Trophoblast cell (in vitro differentiated cells and primary cell): ENCODE results near the gene MZT2A.
"Not testable (repeated sequence)": the region's sequence is repeated elsewhere in the genome, so short reads cannot be mapped to it uniquely, and the experiment has no call there.

Source experiments
- DNase-seq, 2 donors: peaks; one replicate each; pipeline ENCODE4 v3.0.0-alpha.2; 2016
- H2AFZ ChIP-seq: 2 replicates; pipeline ENCODE4 v1.6.1; 2013; ENCODE audit warnings: low read length, moderate library complexity, mild to moderate bottlenecking; ENCODE audit not compliant: insufficient read depth, poor library complexity
- H2AK5ac ChIP-seq: 2 replicates; pipeline ENCODE4 v1.6.1; 2013; ENCODE audit warnings: mild to moderate bottlenecking, low read length
- H2BK120ac ChIP-seq: 2 replicates; pipeline ENCODE4 v1.6.1; 2013; ENCODE audit warnings: low read length, mild to moderate bottlenecking, moderate library complexity; ENCODE audit not compliant: insufficient read depth, poor library complexity
- H2BK12ac ChIP-seq: 2 replicates; pipeline ENCODE4 v1.6.1; 2013; ENCODE audit warnings: mild to moderate bottlenecking, low read length, moderate library complexity
- H2BK5ac ChIP-seq: 2 replicates; pipeline ENCODE4 v1.6.1; 2013; ENCODE audit warnings: low read length, low read depth, moderate library complexity, mild to moderate bottlenecking; ENCODE audit not compliant: poor library complexity
- H3K14ac ChIP-seq: 2 replicates; pipeline ENCODE4 v1.6.1; 2013; ENCODE audit warnings: mild to moderate bottlenecking, low read length
- H3K18ac ChIP-seq: 2 replicates; pipeline ENCODE4 v1.6.1; 2013; ENCODE audit warnings: mild to moderate bottlenecking, low read length
- H3K23ac ChIP-seq: 2 replicates; pipeline ENCODE4 v1.6.1; 2013; ENCODE audit warnings: low read length
- H3K27ac ChIP-seq: 2 replicates; pipeline ENCODE4 v1.5.1; 2013; ENCODE audit warnings: low read depth, mild to moderate bottlenecking, inconsistent platforms, low read length, moderate library complexity
- H3K27me3 ChIP-seq: 2 replicates; pipeline ENCODE4 v1.6.1; 2013; ENCODE audit warnings: inconsistent platforms, mild to moderate bottlenecking, low read length, moderate library complexity; ENCODE audit not compliant: insufficient read depth
- H3K36me3 ChIP-seq, 2 experiments: 1 replicate in 1 of 2; 2 replicates in 1 of 2; pipeline ENCODE4 v1.6.1; 2013; ENCODE audit warnings: low read length in 2 of 2, mild to moderate bottlenecking in 2 of 2, moderate library complexity in 1 of 2; ENCODE audit not compliant: insufficient read depth in 2 of 2, control insufficient read depth in 1 of 2
- H3K4ac ChIP-seq: 2 replicates; pipeline ENCODE4 v1.6.1; 2013; ENCODE audit warnings: low read depth, mild to moderate bottlenecking, low read length, moderate library complexity
- H3K4me1 ChIP-seq, 2 experiments: 1 replicate in 1 of 2; 2 replicates in 1 of 2; pipeline ENCODE4 v1.6.1; 2013; ENCODE audit warnings: low read length in 2 of 2, mild to moderate bottlenecking in 2 of 2, moderate library complexity in 1 of 2; ENCODE audit not compliant: insufficient read depth in 2 of 2, control insufficient read depth in 1 of 2
- H3K4me2 ChIP-seq: 2 replicates; pipeline ENCODE4 v1.6.1; 2013; ENCODE audit warnings: inconsistent platforms, mild to moderate bottlenecking, low read length, moderate library complexity
- H3K4me3 ChIP-seq: 2 replicates; pipeline ENCODE4 v1.5.1; 2013; ENCODE audit warnings: mild to moderate bottlenecking, low read depth, low read length, inconsistent platforms
- H3K79me1 ChIP-seq: one replicate; pipeline ENCODE4 v1.6.1; 2013; ENCODE audit warnings: low read length
- H3K79me2 ChIP-seq: 2 replicates; pipeline ENCODE4 v1.6.1; 2013; ENCODE audit warnings: low read length, mild to moderate bottlenecking; ENCODE audit not compliant: control insufficient read depth, insufficient read depth, poor library complexity
- H3K9ac ChIP-seq: 2 replicates; pipeline ENCODE4 v1.6.1; 2013; ENCODE audit warnings: mild to moderate bottlenecking, low read length
- H3K9me3 ChIP-seq: 2 replicates; pipeline ENCODE4 v1.6.1; 2013; ENCODE audit warnings: low read depth, mild to moderate bottlenecking, control low read depth, inconsistent platforms, low read length; ENCODE audit not compliant: insufficient read depth
- H4K12ac ChIP-seq: 2 replicates; pipeline ENCODE4 v1.6.1; 2013; ENCODE audit warnings: low read depth, mild to moderate bottlenecking, low read length, moderate library complexity
- H4K8ac ChIP-seq: 2 replicates; pipeline ENCODE4 v1.6.1; 2013; ENCODE audit warnings: low read depth, mild to moderate bottlenecking, low read length, moderate library complexity
- H4K91ac ChIP-seq: one replicate; pipeline ENCODE4 v1.6.1; 2013; ENCODE audit warnings: low read depth, mild to moderate bottlenecking, low read length, moderate library complexity
- WGBS: extraction: QIAGEN DNeasy Blood & Tissue Kit; methylation state at CpG from one replicate; pipeline ENCODE4 v1.1.7; 2013; ENCODE audit warnings: missing lambda C conversion rate; ENCODE audit not compliant: insufficient read length, insufficient coverage; ENCODE audit errors: extremely low coverage; 5-methylcytosine and 5-hydroxymethylcytosine counted together

The MZT2A gene

GRCh38 chr2:131467722-131468121 lies 24.5 kb downstream of the MZT2A start:
- not testable (repeated sequence) for H3K23ac ChIP-seq, H4K8ac ChIP-seq, H3K9me3 ChIP-seq, H3K79me2 ChIP-seq, DNase-seq, H3K4ac ChIP-seq, H2AFZ ChIP-seq, H4K12ac ChIP-seq, H2BK12ac ChIP-seq, H3K9ac ChIP-seq, H3K27me3 ChIP-seq, H3K4me1 ChIP-seq, H3K14ac ChIP-seq, H3K4me3 ChIP-seq, H3K27ac ChIP-seq, H3K36me3 ChIP-seq, H4K91ac ChIP-seq, H2AK5ac ChIP-seq, H3K79me1 ChIP-seq, H3K4me2 ChIP-seq, H3K18ac ChIP-seq, H2BK5ac ChIP-seq, H2BK120ac ChIP-seq
- no CpG with 5 or more reads among the region's 10 CpGs for WGBS

- H3K14ac ChIP-seq, H3K9me3 ChIP-seq, H3K4me2 ChIP-seq, H3K9ac ChIP-seq, H3K4me1 ChIP-seq, H3K27me3 ChIP-seq, H4K8ac ChIP-seq, H2AFZ ChIP-seq, H3K18ac ChIP-seq, H3K4ac ChIP-seq, H3K36me3 ChIP-seq, H4K12ac ChIP-seq, H4K91ac ChIP-seq, H2BK120ac ChIP-seq, H3K27ac ChIP-seq, H3K79me2 ChIP-seq, H3K23ac ChIP-seq, H3K4me3 ChIP-seq, H2BK5ac ChIP-seq, H2BK12ac ChIP-seq, DNase-seq, H2AK5ac ChIP-seq, H3K79me1 ChIP-seq: not testable (repeated sequence)
- no CpG with 5 or more reads among the region's 2 CpGs for WGBS
These were observed 37.3 kb downstream of the MZT2A start for GRCh38 chr2:131454914-131455313.

- not testable (repeated sequence) for DNase-seq, H3K23ac ChIP-seq, H4K91ac ChIP-seq, H3K4me3 ChIP-seq, H2AK5ac ChIP-seq, H2AFZ ChIP-seq, H3K79me1 ChIP-seq, H4K12ac ChIP-seq, H3K18ac ChIP-seq, H3K14ac ChIP-seq, H2BK12ac ChIP-seq, H3K9me3 ChIP-seq, H3K36me3 ChIP-seq, H3K9ac ChIP-seq, H3K4me1 ChIP-seq, H4K8ac ChIP-seq, H3K4me2 ChIP-seq, H3K27me3 ChIP-seq, H2BK120ac ChIP-seq, H3K27ac ChIP-seq, H2BK5ac ChIP-seq, H3K79me2 ChIP-seq, H3K4ac ChIP-seq
- no CpG with 5 or more reads among the region's 10 CpGs for WGBS
These were observed 40.8 kb downstream of the MZT2A start for GRCh38 chr2:131451265-131451949.

- H2BK5ac ChIP-seq, H2BK12ac ChIP-seq, DNase-seq, H4K91ac ChIP-seq, H3K79me1 ChIP-seq, H3K27me3 ChIP-seq, H4K8ac ChIP-seq, H2BK120ac ChIP-seq, H3K36me3 ChIP-seq, H3K4me2 ChIP-seq, H4K12ac ChIP-seq, H2AK5ac ChIP-seq, H2AFZ ChIP-seq, H3K4ac ChIP-seq, H3K27ac ChIP-seq, H3K79me2 ChIP-seq, H3K14ac ChIP-seq, H3K4me1 ChIP-seq, H3K23ac ChIP-seq, H3K9me3 ChIP-seq, H3K9ac ChIP-seq, H3K4me3 ChIP-seq, H3K18ac ChIP-seq: not testable (repeated sequence)
- WGBS = no CpG with 5 or more reads among the region's 9 CpGs
These were observed 44.2 kb downstream of the MZT2A start for GRCh38 chr2:131447981-131448380.
